NCI-H2171 (cell line): Measurements from ENCODE around the gene GTF2IRD1.

Source experiments
- DNase-seq: peaks from one replicate; lab custom pipeline; 2025; lab: John Stamatoyannopoulos, UW

Gene GTF2IRD1

GRCh38 chr7:74567318-74567668, 113.6 kb downstream of the GTF2IRD1 start:
- DNase-seq = no peak

GRCh38 chr7:74568658-74569057, 115.0 kb downstream of the GTF2IRD1 start:
- DNase-seq = no peak

- DNase-seq = no peak
Observed at GRCh38 chr7:74569501-74570075, 115.9 kb downstream of the GTF2IRD1 start.

- DNase-seq = no peak
Observed at GRCh38 chr7:74570533-74571156, 116.9 kb downstream of the GTF2IRD1 start.

- DNase-seq = peak; percentile 63
Observed at GRCh38 chr7:74572301-74572979, 118.7 kb downstream of the GTF2IRD1 start.

- no peak for DNase-seq
Observed at GRCh38 chr7:74573512-74573911, 119.8 kb downstream of the GTF2IRD1 start.

- DNase-seq = no peak
Observed at GRCh38 chr7:74575083-74575784, 121.5 kb downstream of the GTF2IRD1 start.

- no peak for DNase-seq
Observed at GRCh38 chr7:74575811-74576210, 122.1 kb downstream of the GTF2IRD1 start.

GRCh38 chr7:74579800-74580685, 126.3 kb downstream of the GTF2IRD1 start:
- no peak for DNase-seq

- DNase-seq = no peak
Observed at GRCh38 chr7:74581916-74582440, 128.3 kb downstream of the GTF2IRD1 start.

GRCh38 chr7:74582447-74583039, 128.8 kb downstream of the GTF2IRD1 start:
- no peak for DNase-seq

- no peak for DNase-seq
Observed at GRCh38 chr7:74583630-74584029, 129.9 kb downstream of the GTF2IRD1 start.

GRCh38 chr7:74584160-74584954, 130.7 kb downstream of the GTF2IRD1 start:
- no peak for DNase-seq

- DNase-seq = no peak
Observed at GRCh38 chr7:74585844-74586243, 132.1 kb downstream of the GTF2IRD1 start.

- no peak for DNase-seq
Observed at GRCh38 chr7:74586258-74587175, 132.8 kb downstream of the GTF2IRD1 start.

- peak; percentile 35 for DNase-seq
Observed at GRCh38 chr7:74587435-74588126, 133.9 kb downstream of the GTF2IRD1 start.

- no peak for DNase-seq
Observed at GRCh38 chr7:74590813-74591212, 137.1 kb downstream of the GTF2IRD1 start.

GRCh38 chr7:74598558-74598957, 144.9 kb downstream of the GTF2IRD1 start:
- no peak for DNase-seq

- DNase-seq = no peak
Observed at GRCh38 chr7:74599244-74599643, 145.5 kb downstream of the GTF2IRD1 start.
